SK-N-SH treated with all-trans-retinoic acid at 6 μM for 48 hours (cell line): ENCODE measurements around the gene TNS3.

Experiments used
- ATAC-seq: fragments of 200-7000 bp; cut with Tn5 transposase; 3 replicates; pipeline ENCODE4 v1.9.1; 2020; ENCODE audit warnings: mild to moderate bottlenecking, moderate library complexity
- BACH2 ChIP-seq: fragments of 250-450 bp; sonication (Bioruptor Pico); IDR thresholded peaks from 2 replicates; pipeline ENCODE4 v1.9.0; 2021; ENCODE audit warnings: mild to moderate bottlenecking, borderline replicate concordance
- CREB5 ChIP-seq: fragments of 250-450 bp; sonication (Bioruptor Pico); IDR thresholded peaks from 2 replicates; pipeline ENCODE4 v1.5.1; 2020; ENCODE audit warnings: low read depth, mild to moderate bottlenecking, moderate library complexity
- CSDC2 ChIP-seq: fragments of 250-450 bp; sonication (Bioruptor Pico); IDR thresholded peaks from 2 replicates; pipeline ENCODE4 v1.5.0; 2020; ENCODE audit warnings: mild to moderate bottlenecking, moderate library complexity
- ESRRG ChIP-seq: fragments of 250-450 bp; sonication (Bioruptor Pico); IDR thresholded peaks from 2 replicates; pipeline ENCODE4 v1.6.1; 2021; ENCODE audit warnings: mild to moderate bottlenecking
- GLIS3 ChIP-seq: fragments of 250-450 bp; sonication (Bioruptor Pico); IDR thresholded peaks from 2 replicates; pipeline ENCODE4 v1.5.0; 2020; ENCODE audit warnings: mild to moderate bottlenecking, moderate library complexity
- ISL1 ChIP-seq: fragments of 250-450 bp; sonication (Bioruptor Pico); IDR thresholded peaks from 2 replicates; pipeline ENCODE4 v2.1.2; 2022; ENCODE audit warnings: mild to moderate bottlenecking, moderate library complexity
- OSR1 ChIP-seq: fragments of 250-450 bp; sonication (Bioruptor Pico); IDR thresholded peaks from 2 replicates; pipeline ENCODE4 v1.8.0; 2022; ENCODE audit warnings: moderate library complexity, mild to moderate bottlenecking, inconsistent platforms
- PATZ1 ChIP-seq: fragments of 250-450 bp; sonication (Bioruptor Pico); IDR thresholded peaks from 2 replicates; pipeline ENCODE4 v1.8.0; 2020; ENCODE audit warnings: mild to moderate bottlenecking, moderate library complexity, borderline replicate concordance
- POU6F1 ChIP-seq: fragments of 250-450 bp; sonication (Bioruptor Pico); IDR thresholded peaks from 2 replicates; pipeline ENCODE4 v1.8.0; 2021; ENCODE audit warnings: low read depth, mild to moderate bottlenecking, moderate library complexity, borderline replicate concordance
- PPARA ChIP-seq: fragments of 250-450 bp; sonication (Bioruptor Pico); IDR thresholded peaks from 2 replicates; pipeline ENCODE4 v1.5.0; 2020; ENCODE audit warnings: mild to moderate bottlenecking, borderline replicate concordance
- RARB ChIP-seq: fragments of 250-450 bp; sonication (Bioruptor Pico); IDR thresholded peaks from 2 replicates; pipeline ENCODE4 v1.8.0; 2021; ENCODE audit warnings: mild to moderate bottlenecking, moderate library complexity
- SNAI2 ChIP-seq: fragments of 250-450 bp; sonication (Bioruptor Pico); IDR thresholded peaks from 2 replicates; pipeline ENCODE4 v1.5.0; 2020; ENCODE audit warnings: mild to moderate bottlenecking, moderate library complexity
- TCF4 ChIP-seq: fragments of 250-450 bp; sonication (Bioruptor Pico); IDR thresholded peaks from 2 replicates; pipeline ENCODE4 v1.8.0; 2021; ENCODE audit warnings: mild to moderate bottlenecking, moderate library complexity, borderline replicate concordance
- TOX ChIP-seq: fragments of 250-450 bp; sonication (Bioruptor Pico); IDR thresholded peaks from 2 replicates; pipeline ENCODE4 v1.8.0; 2021; ENCODE audit warnings: mild to moderate bottlenecking, moderate library complexity, borderline replicate concordance
- ZFP3 ChIP-seq: fragments of 250-450 bp; sonication (Bioruptor Pico); IDR thresholded peaks from 2 replicates; pipeline ENCODE4 v1.5.0; 2020; ENCODE audit warnings: mild to moderate bottlenecking, moderate library complexity
- ZFP30 ChIP-seq: fragments of 450-650 bp; formaldehyde crosslinking; IDR thresholded peaks from 2 replicates; pipeline ENCODE4 v1.5.0; 2022; ENCODE audit warnings: mild to moderate bottlenecking, moderate library complexity
- ZNF565 ChIP-seq: fragments of 450-650 bp; formaldehyde crosslinking; conservative IDR thresholded peaks from 2 replicates; pipeline ENCODE4 v1.5.0; 2020; ENCODE audit warnings: low read depth, mild to moderate bottlenecking, moderate library complexity
- ZNF8 ChIP-seq: fragments of 450-650 bp; formaldehyde crosslinking; IDR thresholded peaks from 2 replicates; pipeline ENCODE4 v1.5.0; 2020; ENCODE audit warnings: mild to moderate bottlenecking, moderate library complexity
- TF ChIP-seq, protein P1 (sequence below): fragments of 250-450 bp; sonication (Bioruptor Pico); IDR thresholded peaks from 2 replicates; pipeline ENCODE4 v1.5.0; 2020; ENCODE audit warnings: mild to moderate bottlenecking, moderate library complexity

Gene TNS3

DNA sequence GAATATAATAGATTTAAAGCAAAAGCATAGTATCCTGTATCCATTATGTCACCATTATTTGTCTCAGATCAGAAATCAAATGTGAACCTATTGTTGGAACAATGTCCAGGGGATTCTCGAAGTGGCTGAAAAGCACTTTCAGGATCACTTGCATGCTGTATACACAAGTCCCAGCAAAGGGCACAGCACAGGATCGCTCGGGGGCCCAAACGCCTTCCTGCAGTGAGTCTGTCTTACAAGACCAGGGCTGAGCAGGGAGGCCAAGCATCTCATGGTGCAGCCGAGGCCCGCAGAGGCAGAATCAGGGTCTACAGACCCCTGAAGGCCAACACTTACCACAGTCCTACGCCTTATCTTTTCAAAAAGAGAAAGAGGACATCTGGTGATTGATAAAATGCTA lies 92.3 kb downstream of the TNS3 start:
- TF ChIP-seq RARB (CRISPR knock-in tag) (no peak), TOX (no peak), ZNF565 (CRISPR knock-in tag) (no peak), PPARA (CRISPR knock-in tag) (no peak), POU6F1 (CRISPR knock-in tag) (no peak), ISL1 (CRISPR knock-in tag) (no peak), SNAI2 (no peak), ZFP30 (CRISPR knock-in tag) (no peak), OSR1 (CRISPR knock-in tag) (no peak), BACH2 (CRISPR knock-in tag) (no peak), CSDC2 (no peak), ZFP3 (CRISPR knock-in tag) (no peak), CREB5 (CRISPR knock-in tag) (no peak), ZNF8 (CRISPR knock-in tag) (no peak), PATZ1 (no peak), GLIS3 (CRISPR knock-in tag) (no peak), ESRRG (no peak), TCF4 (no peak)
- TF ChIP-seq, protein P1, sequence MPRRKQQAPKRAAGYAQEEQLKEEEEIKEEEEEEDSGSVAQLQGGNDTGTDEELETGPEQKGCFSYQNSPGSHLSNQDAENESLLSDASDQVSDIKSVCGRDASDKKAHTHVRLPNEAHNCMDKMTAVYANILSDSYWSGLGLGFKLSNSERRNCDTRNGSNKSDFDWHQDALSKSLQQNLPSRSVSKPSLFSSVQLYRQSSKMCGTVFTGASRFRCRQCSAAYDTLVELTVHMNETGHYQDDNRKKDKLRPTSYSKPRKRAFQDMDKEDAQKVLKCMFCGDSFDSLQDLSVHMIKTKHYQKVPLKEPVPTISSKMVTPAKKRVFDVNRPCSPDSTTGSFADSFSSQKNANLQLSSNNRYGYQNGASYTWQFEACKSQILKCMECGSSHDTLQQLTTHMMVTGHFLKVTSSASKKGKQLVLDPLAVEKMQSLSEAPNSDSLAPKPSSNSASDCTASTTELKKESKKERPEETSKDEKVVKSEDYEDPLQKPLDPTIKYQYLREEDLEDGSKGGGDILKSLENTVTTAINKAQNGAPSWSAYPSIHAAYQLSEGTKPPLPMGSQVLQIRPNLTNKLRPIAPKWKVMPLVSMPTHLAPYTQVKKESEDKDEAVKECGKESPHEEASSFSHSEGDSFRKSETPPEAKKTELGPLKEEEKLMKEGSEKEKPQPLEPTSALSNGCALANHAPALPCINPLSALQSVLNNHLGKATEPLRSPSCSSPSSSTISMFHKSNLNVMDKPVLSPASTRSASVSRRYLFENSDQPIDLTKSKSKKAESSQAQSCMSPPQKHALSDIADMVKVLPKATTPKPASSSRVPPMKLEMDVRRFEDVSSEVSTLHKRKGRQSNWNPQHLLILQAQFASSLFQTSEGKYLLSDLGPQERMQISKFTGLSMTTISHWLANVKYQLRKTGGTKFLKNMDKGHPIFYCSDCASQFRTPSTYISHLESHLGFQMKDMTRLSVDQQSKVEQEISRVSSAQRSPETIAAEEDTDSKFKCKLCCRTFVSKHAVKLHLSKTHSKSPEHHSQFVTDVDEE (CRISPR knock-in tag), result no peak
- ATAC-seq, result no peak

- TF ChIP-seq ZNF565 (CRISPR knock-in tag), result no peak
- TF ChIP-seq TCF4, result no peak
- no peak for TF ChIP-seq PPARA (CRISPR knock-in tag)
- TF ChIP-seq ZFP3 (CRISPR knock-in tag), result no peak
- TF ChIP-seq POU6F1 (CRISPR knock-in tag), result no peak
- TF ChIP-seq TOX, result no peak
- ATAC-seq, result no peak
Measured at GRCh38 chr7:47488969-47489342, 93.0 kb downstream of the TNS3 start.

DNA sequence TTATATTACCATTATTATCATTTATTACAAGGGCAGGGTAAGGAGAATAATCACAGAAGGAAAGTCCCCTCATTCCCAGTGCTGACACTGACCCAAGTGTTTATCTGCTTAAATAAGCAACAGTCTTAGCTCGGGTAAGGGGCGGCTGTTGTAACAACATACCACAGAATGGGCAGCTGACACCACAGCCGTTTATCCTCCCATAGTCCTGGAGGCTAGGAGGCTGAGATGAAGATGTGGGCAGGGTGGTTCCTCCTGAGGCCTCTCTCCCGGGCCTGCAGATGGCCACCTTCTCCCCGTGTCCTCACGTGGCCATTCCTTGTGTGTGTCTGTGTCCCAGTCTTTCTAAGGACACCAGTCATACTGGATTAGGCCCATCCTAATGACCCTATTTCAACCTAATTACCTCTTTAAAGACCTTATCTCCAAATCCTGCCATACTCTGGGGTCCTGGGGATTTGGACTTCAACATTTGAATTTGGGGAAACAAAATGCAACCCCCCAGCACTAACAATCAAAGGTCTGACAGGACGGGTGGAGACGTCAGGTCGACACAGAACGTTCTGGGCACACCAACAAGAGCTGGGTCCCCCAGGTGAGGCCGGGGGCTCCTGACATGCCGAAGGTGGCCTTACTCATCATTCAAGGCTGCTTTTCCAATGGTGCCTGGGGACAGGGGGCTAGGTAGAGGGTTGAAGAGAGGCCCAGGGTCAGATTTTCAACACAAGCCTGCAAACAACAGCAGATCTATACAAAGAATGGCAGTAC lies 93.5 kb downstream of the TNS3 start:
- no peak for ATAC-seq
- TF ChIP-seq OSR1 (CRISPR knock-in tag) (no peak), SNAI2 (no peak), ZNF565 (CRISPR knock-in tag) (no peak), POU6F1 (CRISPR knock-in tag) (no peak), ISL1 (CRISPR knock-in tag) (no peak), TOX (no peak)
